Measurements from ENCODE around the gene TSPAN1. TPM values are rescaled to one million over a fixed set of nuclear protein-coding genes. Genes with fewer than 3 reads are reported as not detected.

The TSPAN1 gene
- total and polyA plus RNA-seq, 10 of the 15 experiments (the other 5 are each of a cell fraction or from before 2014, with no cell fraction given), result 0.08 to 0.29 (median 0.23) TPM; not detected in 5

DNA sequence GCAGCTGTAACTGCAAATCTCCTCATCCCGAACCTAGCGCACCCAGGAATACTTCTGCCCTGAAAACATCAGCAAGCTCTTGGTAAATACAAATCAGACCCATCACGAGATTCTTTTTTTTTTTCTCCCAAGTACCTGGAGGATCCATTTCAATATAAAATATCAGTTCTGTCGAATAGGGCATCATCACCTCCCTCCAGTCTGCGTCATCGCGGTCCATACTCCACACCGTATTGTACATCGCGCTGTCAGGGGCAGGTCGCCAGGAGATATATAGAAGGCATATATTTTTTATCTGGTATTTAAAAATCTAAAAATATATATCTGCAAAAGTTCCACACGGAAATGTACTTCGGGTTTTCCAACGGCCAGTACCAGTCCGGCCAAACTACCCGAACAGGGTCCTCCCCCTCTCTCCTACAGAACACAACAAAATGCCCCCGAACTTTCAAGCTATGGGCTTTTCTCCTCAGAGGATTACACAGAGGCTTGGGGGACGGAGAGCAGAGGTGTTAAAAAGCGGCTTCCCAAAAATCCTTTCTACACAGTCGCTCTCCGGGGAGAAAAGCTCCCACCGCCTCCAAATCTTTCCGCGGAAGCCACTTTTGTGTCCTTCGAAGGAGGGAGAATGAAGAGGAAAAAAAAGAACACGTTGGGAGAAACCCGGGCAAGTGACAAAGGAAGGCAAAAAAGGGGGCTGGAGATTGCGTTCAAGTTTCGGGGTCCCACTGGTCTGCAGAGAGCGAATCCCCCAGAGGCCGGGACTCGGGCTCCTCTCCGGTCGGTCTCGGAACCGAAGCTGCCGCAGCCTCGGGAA lies 43.0 kb upstream of the TSPAN1 start (continued):
- TF ChIP-seq, protein P1, sequence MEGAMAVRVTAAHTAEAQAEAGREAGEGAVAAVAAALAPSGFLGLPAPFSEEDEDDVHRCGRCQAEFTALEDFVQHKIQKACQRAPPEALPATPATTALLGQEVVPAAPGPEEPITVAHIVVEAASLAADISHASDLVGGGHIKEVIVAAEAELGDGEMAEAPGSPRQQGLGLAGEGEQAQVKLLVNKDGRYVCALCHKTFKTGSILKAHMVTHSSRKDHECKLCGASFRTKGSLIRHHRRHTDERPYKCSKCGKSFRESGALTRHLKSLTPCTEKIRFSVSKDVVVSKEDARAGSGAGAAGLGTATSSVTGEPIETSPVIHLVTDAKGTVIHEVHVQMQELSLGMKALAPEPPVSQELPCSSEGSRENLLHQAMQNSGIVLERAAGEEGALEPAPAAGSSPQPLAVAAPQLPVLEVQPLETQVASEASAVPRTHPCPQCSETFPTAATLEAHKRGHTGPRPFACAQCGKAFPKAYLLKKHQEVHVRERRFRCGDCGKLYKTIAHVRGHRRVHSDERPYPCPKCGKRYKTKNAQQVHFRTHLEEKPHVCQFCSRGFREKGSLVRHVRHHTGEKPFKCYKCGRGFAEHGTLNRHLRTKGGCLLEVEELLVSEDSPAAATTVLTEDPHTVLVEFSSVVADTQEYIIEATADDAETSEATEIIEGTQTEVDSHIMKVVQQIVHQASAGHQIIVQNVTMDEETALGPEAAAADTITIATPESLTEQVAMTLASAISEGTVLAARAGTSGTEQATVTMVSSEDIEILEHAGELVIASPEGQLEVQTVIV (IDR thresholded peaks at IDR 0.05; ENCODE audit: borderline replicate concordance, partially characterized antibody), result no peak
- TF ChIP-seq POLR2A (IDR thresholded peaks at IDR 0.05; ENCODE audit: low read depth, low read length) (no peak), NFXL1 (IDR thresholded peaks at IDR 0.05; ENCODE audit: borderline replicate concordance) (no peak), ATF7 (IDR thresholded peaks at IDR 0.05; ENCODE audit: low read depth) (no peak), MYC (IDR thresholded peaks at IDR 0.05; ENCODE audit: insufficient read depth, insufficient read length, insufficient replicate concordance, low read length, severe bottlenecking) (no peak), SUZ12 (IDR thresholded peaks at IDR 0.05; ENCODE audit: unreplicated experiment) (no peak), ZBED1 (IDR thresholded peaks at IDR 0.05; ENCODE audit: borderline replicate concordance) (no peak), CBFB (IDR thresholded peaks at IDR 0.05; ENCODE audit: low read depth) (no peak), STAT3 (IDR thresholded peaks at IDR 0.05; ENCODE audit: low read depth, low read length) (no peak), ZZZ3 (IDR thresholded peaks at IDR 0.05; ENCODE audit: control insufficient read depth, insufficient read length, low read depth) (no peak), MEF2B (IDR thresholded peaks at IDR 0.05; ENCODE audit: partially characterized antibody, poor library complexity, severe bottlenecking) (peak; percentile 80), SIN3A (IDR thresholded peaks at IDR 0.05; ENCODE audit: low read depth, low read length) (peak; percentile 64; the same call in 1 of the 2 replicates), JUND (IDR thresholded peaks at IDR 0.05; ENCODE audit: low read depth, low read length) (no peak)
- TF ChIP-seq, protein P2, sequence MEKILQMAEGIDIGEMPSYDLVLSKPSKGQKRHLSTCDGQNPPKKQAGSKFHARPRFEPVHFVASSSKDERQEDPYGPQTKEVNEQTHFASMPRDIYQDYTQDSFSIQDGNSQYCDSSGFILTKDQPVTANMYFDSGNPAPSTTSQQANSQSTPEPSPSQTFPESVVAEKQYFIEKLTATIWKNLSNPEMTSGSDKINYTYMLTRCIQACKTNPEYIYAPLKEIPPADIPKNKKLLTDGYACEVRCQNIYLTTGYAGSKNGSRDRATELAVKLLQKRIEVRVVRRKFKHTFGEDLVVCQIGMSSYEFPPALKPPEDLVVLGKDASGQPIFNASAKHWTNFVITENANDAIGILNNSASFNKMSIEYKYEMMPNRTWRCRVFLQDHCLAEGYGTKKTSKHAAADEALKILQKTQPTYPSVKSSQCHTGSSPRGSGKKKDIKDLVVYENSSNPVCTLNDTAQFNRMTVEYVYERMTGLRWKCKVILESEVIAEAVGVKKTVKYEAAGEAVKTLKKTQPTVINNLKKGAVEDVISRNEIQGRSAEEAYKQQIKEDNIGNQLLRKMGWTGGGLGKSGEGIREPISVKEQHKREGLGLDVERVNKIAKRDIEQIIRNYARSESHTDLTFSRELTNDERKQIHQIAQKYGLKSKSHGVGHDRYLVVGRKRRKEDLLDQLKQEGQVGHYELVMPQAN (conservative IDR thresholded peaks at IDR 0.05), result 0 out of 2 replicates have a peak, but pooled peaks have one; percentile 46
- TF ChIP-seq, protein P3, sequence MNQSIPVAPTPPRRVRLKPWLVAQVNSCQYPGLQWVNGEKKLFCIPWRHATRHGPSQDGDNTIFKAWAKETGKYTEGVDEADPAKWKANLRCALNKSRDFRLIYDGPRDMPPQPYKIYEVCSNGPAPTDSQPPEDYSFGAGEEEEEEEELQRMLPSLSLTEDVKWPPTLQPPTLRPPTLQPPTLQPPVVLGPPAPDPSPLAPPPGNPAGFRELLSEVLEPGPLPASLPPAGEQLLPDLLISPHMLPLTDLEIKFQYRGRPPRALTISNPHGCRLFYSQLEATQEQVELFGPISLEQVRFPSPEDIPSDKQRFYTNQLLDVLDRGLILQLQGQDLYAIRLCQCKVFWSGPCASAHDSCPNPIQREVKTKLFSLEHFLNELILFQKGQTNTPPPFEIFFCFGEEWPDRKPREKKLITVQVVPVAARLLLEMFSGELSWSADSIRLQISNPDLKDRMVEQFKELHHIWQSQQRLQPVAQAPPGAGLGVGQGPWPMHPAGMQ (IDR thresholded peaks at IDR 0.05; ENCODE audit: borderline replicate concordance), result no peak
- TF ChIP-seq, protein P4, sequence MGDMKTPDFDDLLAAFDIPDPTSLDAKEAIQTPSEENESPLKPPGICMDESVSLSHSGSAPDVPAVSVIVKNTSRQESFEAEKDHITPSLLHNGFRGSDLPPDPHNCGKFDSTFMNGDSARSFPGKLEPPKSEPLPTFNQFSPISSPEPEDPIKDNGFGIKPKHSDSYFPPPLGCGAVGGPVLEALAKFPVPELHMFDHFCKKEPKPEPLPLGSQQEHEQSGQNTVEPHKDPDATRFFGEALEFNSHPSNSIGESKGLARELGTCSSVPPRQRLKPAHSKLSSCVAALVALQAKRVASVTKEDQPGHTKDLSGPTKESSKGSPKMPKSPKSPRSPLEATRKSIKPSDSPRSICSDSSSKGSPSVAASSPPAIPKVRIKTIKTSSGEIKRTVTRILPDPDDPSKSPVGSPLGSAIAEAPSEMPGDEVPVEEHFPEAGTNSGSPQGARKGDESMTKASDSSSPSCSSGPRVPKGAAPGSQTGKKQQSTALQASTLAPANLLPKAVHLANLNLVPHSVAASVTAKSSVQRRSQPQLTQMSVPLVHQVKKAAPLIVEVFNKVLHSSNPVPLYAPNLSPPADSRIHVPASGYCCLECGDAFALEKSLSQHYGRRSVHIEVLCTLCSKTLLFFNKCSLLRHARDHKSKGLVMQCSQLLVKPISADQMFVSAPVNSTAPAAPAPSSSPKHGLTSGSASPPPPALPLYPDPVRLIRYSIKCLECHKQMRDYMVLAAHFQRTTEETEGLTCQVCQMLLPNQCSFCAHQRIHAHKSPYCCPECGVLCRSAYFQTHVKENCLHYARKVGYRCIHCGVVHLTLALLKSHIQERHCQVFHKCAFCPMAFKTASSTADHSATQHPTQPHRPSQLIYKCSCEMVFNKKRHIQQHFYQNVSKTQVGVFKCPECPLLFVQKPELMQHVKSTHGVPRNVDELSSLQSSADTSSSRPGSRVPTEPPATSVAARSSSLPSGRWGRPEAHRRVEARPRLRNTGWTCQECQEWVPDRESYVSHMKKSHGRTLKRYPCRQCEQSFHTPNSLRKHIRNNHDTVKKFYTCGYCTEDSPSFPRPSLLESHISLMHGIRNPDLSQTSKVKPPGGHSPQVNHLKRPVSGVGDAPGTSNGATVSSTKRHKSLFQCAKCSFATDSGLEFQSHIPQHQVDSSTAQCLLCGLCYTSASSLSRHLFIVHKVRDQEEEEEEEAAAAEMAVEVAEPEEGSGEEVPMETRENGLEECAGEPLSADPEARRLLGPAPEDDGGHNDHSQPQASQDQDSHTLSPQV (IDR thresholded peaks at IDR 0.05), result no peak
